WERI-Rb-1 (cell line): Measurements from ENCODE around the gene P2RY10.

Source experiments
- DNase-seq: peaks from one replicate; pipeline ENCODE4 v3.0.0-alpha.2; 2020
- H3K27ac ChIP-seq: fragments of 250-450 bp; sonication (Bioruptor Pico); 2 replicates; pipeline ENCODE4 v1.5.1; 2020; ENCODE audit warnings: mild to moderate bottlenecking, moderate library complexity
- H3K27me3 ChIP-seq: fragments of 250-450 bp; sonication (Bioruptor Pico); 2 replicates; pipeline ENCODE4 v1.5.1; 2021; ENCODE audit warnings: mild to moderate bottlenecking, low read depth, moderate library complexity; ENCODE audit not compliant: insufficient read depth, severe bottlenecking
- H3K36me3 ChIP-seq: fragments of 250-450 bp; sonication (Bioruptor Pico); 2 replicates; pipeline ENCODE4 v1.5.1; 2020; ENCODE audit warnings: mild to moderate bottlenecking, moderate library complexity
- H3K4me3 ChIP-seq: 2 replicates; pipeline ENCODE4 v1.5.1; 2011; ENCODE audit warnings: low read depth, mild to moderate bottlenecking, control low read depth, low read length
- H3K9me3 ChIP-seq: fragments of 250-450 bp; sonication (Bioruptor Pico); 2 replicates; pipeline ENCODE4 v1.5.1; 2021; ENCODE audit warnings: mild to moderate bottlenecking, moderate library complexity; ENCODE audit not compliant: severe bottlenecking
- CTCF ChIP-seq: IDR thresholded peaks from 2 replicates; pipeline ENCODE4 v1.5.1; 2011; ENCODE audit warnings: low read depth, mild to moderate bottlenecking, control low read depth, inconsistent platforms, low read length

P2RY10 gene

GRCh38 chrX:78944351-78944750, 840 bp upstream of the P2RY10 start:
- H3K27ac ChIP-seq: no peak overlapping the region
- TF ChIP-seq CTCF: no peak
- no peak for DNase-seq
- H3K9me3 ChIP-seq: no peaks in the 10 kb centered on the region
- H3K27me3 ChIP-seq: peaks cover 11% of the 10 kb centered on the region
- no peak overlapping the region for H3K4me3 ChIP-seq
- no peaks in the 10 kb centered on the region for H3K36me3 ChIP-seq

- Histone ChIP-seq H3K36me3 (no peaks in the 10 kb centered on the region), H3K27ac (no peak overlapping the region), H3K9me3 (no peaks in the 10 kb centered on the region), H3K4me3 (no peak overlapping the region), H3K27me3 (peaks cover 10% of the 10 kb centered on the region)
- TF ChIP-seq CTCF: no peak
- no peak for DNase-seq
These were observed 1.2 kb downstream of the P2RY10 start for GRCh38 chrX:78946178-78946931.

- no peak overlapping the region for H3K27ac ChIP-seq
- H3K4me3 ChIP-seq: no peak overlapping the region
- no peak for TF ChIP-seq CTCF
- no peaks in the 10 kb centered on the region for H3K9me3 ChIP-seq
- H3K36me3 ChIP-seq: no peaks in the 10 kb centered on the region
- DNase-seq: no peak
- H3K27me3 ChIP-seq: peaks cover 20% of the 10 kb centered on the region
These were observed 5.0 kb downstream of the P2RY10 start for GRCh38 chrX:78950009-78950835.

GRCh38 chrX:78957049-78957767, 12.0 kb downstream of the P2RY10 start:
- H3K36me3 ChIP-seq: no peaks in the 10 kb centered on the region
- TF ChIP-seq CTCF: no peak
- DNase-seq: no peak
- H3K27me3 ChIP-seq: peaks cover 26% of the 10 kb centered on the region
- H3K9me3 ChIP-seq: no peaks in the 10 kb centered on the region
- no peak overlapping the region for H3K4me3 ChIP-seq
- no peak overlapping the region for H3K27ac ChIP-seq

GRCh38 chrX:78957768-78958130, 12.6 kb downstream of the P2RY10 start:
- Histone ChIP-seq H3K4me3 (no peak overlapping the region), H3K36me3 (no peaks in the 10 kb centered on the region), H3K9me3 (no peaks in the 10 kb centered on the region), H3K27ac (no peak overlapping the region), H3K27me3 (peaks cover 26% of the 10 kb centered on the region)
- no peak for TF ChIP-seq CTCF
- no peak for DNase-seq
